IPS-NIHi11 (cell line): ENCODE data around the gene CKMT1B.
"Not testable (repeated sequence)": the region's sequence is repeated elsewhere in the genome, so short reads cannot be mapped to it uniquely, and the experiment has no call there.

Source experiments
- DNase-seq: peaks from one replicate; pipeline ENCODE4 v3.0.0; 2012; ENCODE audit warnings: mixed read lengths, low spot score

CKMT1B gene

GRCh38 chr15:43593328-43594190 is at the start of gene CKMT1B:
Gene CKMT1B (plus strand): TSS chr15:43594027. CDS start chr15:43594219, 192 bp downstream.
- not testable (repeated sequence) for DNase-seq

- no peak for DNase-seq
Observed at GRCh38 chr15:43544266-43544665, 49.6 kb upstream of the CKMT1B start.

GRCh38 chr15:43545426-43545825 is 48.4 kb upstream of the CKMT1B start:
- DNase-seq: no peak

DNA sequence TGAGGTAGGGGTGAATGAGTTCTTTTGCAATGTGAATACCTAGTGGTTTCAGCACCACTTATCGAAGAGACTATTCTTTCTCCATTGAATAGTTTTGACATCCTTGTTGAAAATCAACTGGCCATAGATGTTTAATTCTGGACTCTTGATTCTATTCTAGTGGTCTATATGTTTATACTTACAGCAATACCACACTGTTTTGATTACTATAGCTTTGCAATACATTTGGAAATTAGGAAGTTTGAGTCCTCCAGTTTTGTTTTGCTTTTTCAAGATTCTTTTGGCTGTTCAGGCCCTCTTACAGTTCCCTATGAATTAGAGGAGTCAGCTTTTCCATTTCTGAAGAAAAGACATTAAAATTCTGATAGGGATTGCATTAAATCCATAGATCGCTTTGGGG is 46.3 kb upstream of the CKMT1B start:
- no peak for DNase-seq

- DNase-seq: no peak
Observed at GRCh38 chr15:43550527-43551363, 43.1 kb upstream of the CKMT1B start.

GRCh38 chr15:43552256-43552655 is 41.6 kb upstream of the CKMT1B start:
- no peak for DNase-seq

DNA sequence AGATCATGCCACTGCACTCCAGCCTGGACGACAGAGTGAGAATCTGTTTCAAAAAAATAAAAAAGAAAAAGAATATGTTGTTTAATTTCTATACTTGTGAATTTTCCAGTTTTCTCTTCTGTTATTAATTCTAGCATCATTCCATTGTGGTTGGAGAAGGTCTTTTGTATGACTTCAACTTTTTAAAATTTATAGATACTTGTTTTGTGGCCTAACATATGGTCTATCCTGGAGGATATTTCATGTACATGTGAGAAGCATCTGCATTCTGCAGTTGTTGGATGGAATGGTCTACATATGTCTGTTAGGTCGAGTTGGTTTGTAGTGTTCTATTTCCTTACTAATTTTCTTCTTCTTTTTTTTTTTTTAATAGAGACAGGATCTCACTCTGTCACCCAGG is 40.8 kb upstream of the CKMT1B start:
- no peak for DNase-seq

DNA sequence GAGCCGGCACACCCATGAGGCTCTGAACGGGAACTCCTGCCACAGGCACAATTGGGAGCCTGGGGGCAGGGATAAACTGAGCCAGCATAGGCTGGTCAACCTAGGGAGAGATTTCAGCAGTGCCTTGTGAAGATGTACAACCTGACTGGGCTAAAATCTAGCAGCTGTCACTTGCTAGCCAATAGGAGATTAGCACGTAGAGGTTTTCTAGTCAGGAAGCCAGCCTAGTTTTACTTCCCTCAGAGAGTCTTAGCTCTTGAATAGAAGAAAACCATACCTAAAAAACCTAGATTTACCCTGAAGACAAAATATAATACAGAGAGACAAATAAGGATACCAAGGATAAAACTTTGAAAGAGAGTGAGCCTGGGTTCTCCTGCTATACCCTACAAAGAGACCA is 31.1 kb upstream of the CKMT1B start:
- not testable (repeated sequence) for DNase-seq

DNA sequence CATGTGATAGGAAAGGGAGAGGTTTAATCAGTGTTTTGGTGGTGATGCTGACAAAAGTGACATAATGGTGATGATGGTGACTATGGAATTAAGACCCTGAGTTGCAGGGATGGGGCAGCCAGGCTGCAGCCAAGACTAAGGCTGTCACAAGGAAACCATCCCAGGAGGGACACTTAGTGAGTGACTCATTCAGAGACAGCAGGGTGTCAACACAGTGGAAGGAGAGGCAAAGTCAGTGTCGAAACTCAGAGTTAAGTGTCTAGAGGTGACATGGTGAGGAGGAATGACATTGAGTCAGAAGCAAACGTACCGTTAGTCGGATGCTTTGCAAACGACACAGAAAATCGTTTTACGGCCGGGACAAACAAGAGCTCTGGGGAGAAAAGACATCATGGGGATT is 30.0 kb upstream of the CKMT1B start:
- DNase-seq: not testable (repeated sequence)

DNA sequence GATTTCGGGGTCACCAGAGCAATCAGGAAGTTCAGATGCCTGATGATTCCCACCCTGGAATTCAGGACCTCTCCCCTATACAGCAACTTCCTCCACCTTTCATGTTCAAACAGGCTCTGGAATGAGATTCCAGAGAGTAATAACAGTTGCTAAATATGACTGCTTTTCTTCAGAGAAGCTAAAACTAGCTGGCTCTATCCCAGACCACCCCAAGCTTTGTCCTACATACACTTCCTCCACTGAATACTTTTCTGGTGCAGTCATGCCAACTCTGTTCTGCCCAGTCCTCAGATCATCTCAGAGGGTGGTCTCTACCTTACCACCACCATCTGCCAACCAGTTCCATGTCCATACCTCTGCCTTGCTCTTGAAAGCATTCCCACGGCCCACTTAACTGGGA is 27.2 kb upstream of the CKMT1B start:
- DNase-seq: not testable (repeated sequence)

GRCh38 chr15:43574607-43575006 is 19.2 kb upstream of the CKMT1B start:
- DNase-seq: not testable (repeated sequence)

- not testable (repeated sequence) for DNase-seq
Observed at GRCh38 chr15:43589778-43590466, 3.9 kb upstream of the CKMT1B start, which contains the start of gene PPIP5K1. Gene PPIP5K1 (minus strand): TSS chr15:43590208. CDS start chr15:43584504, 5,704 bp downstream.

GRCh38 chr15:43592841-43593240 is 986 bp upstream of the CKMT1B start:
- not testable (repeated sequence) for DNase-seq

DNA sequence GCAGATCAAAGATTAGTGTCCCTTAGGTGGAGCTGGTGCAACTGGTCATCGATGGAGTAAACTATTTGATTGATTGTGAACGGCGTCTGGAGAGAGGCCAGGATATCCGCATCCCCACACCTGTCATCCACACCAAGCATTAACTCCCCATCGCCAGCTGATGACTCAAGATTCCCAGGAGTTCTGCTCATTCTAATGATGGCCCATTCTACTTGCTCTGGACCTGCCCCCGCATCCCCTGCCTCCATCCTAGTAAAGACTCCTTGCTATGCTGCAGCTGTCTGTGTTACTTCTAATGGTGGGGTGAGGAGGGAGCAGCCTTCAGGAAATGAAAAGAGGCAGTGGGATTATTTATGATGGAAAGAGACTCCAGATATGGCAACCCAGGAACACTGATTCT is 5.3 kb downstream of the CKMT1B start:
- DNase-seq: not testable (repeated sequence)

DNA sequence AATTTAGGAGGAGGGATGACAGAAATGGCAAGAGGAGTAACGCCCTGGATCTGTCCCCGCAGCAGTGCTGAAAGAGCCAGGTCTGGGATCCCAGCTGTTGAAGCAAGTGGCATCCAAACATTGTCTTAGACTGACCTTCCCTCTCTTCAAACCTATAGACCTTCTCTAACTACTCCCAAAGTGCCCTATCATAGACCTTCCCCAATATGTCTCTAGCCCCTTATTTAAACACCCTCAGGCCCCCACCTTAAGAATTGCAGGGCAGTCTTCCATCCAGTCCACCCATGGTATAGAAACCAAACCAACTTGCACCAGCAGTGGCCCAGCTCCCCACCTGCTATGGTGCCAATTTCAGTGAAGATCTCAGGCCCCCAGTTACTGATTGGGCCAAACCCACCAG is 6.4 kb downstream of the CKMT1B start:
- DNase-seq: not testable (repeated sequence)

DNA sequence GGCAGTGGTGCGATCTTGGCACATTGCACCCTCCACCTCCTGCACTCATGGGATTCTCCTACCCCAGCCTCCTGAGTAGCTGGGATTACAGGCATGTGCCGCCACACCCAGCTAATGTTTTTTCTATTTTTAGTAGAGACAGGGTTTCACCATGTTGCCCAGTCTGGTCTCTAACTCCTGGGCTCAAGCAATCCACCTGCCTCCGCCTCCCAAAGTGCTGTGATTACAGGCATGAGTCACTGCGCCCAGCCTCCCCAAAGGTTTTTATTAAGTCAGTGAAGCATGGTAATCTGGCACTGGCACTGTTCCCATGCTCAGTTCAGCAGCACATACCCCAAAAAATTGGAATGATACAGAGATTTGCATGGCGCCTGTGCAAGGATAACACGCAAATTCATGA is 8.4 kb downstream of the CKMT1B start:
- not testable (repeated sequence) for DNase-seq

DNA sequence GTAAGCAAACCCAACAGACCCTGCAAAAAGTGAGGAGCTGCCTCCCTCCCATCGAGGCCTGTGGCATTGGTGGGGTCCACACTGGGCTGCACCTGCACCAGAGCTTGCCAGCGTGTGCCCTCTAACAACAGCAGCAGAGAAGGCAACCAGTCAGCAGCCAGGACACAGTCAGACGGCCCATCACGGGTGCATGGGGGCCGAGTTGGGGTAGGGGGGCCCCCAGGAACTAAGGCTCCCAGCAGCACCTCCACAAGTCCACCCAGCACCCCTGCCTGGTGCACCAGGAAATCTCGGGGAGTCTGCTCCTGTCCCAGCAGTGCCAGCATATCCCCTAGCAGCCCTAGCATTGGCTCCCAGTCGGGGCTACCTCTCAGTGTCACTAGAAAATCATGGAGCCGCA is 23.9 kb downstream of the CKMT1B start:
- DNase-seq: not testable (repeated sequence)

DNA sequence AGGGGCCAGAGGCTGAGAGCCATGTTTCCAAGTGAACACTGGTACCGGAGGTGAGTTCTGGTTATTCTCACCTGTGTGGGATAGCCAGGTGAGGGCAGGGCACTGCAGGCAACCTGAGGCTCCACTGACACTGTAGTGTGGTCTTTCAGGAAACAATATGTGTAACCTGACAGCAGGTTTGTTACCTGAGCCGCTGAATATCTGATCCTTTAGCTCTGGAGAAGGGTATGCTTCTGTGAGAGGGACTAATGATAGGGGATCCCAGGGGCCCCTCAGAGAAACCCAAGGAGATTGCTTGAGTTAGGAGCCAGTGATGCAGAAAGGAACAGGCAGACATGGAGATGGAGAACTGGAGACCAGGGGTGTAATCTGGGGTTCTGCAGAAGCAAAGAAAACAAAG is 24.9 kb downstream of the CKMT1B start, which contains the start of gene STRC:
STRC (minus strand) TSS at position 101 of the 400 bp plus-strand sequence; CDS start at position 23, 78 bp downstream.
- DNase-seq: not testable (repeated sequence)

GRCh38 chr15:43622068-43622799 is 28.4 kb downstream of the CKMT1B start:
- DNase-seq: not testable (repeated sequence)

- no peak for DNase-seq
Observed at GRCh38 chr15:43625106-43625505, 31.3 kb downstream of the CKMT1B start.

DNA sequence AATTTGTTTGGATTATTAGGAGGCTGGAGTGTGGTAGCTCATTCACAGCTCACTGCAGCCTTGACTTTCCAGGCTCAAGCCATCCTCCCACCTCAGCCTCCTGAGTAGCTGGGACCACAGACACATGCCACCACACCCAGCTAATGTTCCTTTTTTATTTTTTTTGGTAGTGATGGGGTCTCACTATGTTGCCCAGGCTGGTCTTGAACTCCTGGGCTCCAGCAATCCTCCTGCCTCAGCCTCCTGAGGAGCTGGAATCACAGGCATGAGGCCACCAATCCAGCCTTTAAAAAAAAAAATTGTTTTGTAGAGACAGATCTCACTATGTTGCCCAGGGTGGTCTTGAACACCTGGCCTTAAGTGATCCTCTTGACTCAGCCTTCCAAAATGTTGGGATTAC is 33.1 kb downstream of the CKMT1B start:
- DNase-seq: not testable (repeated sequence)
